AG04450 (cell line): ENCODE results near the gene PRKD1. TPM values are rescaled to one million over a fixed set of nuclear protein-coding genes. Genes with fewer than 3 reads are reported as not detected.

Experiments used
- CTCF ChIA-PET: fragments of 300-600, 350-600 bp; formaldehyde crosslinking; extraction: SDS; loops from one replicate; lab custom pipeline; 2022; ENCODE audit warnings: antibody characterized with exemption, inconsistent platforms; lab: Charles Lee
- POLR2A ChIA-PET: fragments of 350-600 bp; formaldehyde crosslinking; extraction: SDS; loops from one replicate; lab custom pipeline; 2021; ENCODE audit warnings: antibody characterized with exemption, inconsistent platforms; lab: Yijun Ruan, JAX
- DNase-seq: peaks from one replicate; pipeline ENCODE4 v3.0.0-alpha.2; 2011; ENCODE audit warnings: low read depth, low spot score
- H3K27ac ChIP-seq: one replicate; pipeline ENCODE4 v1.5.1; 2012; ENCODE audit warnings: low read depth, low read length, control low read depth
- H3K27me3 ChIP-seq: one replicate; pipeline ENCODE4 v1.6.0; 2012; ENCODE audit warnings: low read length; ENCODE audit not compliant: control insufficient read depth, insufficient read depth
- H3K4me3 ChIP-seq: 2 replicates; pipeline ENCODE4 v1.5.1; 2011; ENCODE audit warnings: mild to moderate bottlenecking, low read depth, low read length, control low read depth
- H3K9me3 ChIP-seq: 2 replicates; pipeline ENCODE4 v1.5.1; 2012; ENCODE audit warnings: low read length; ENCODE audit not compliant: control insufficient read depth, insufficient read depth
- polyA plus RNA-seq: library from polyadenylated mRNA; depleted of rRNA; stranded (reverse); fragments of >200 nt; gene quantifications from 2 replicates; pipeline ENCODE4 v1.2.3, GENCODE V29; 2011
- TF ChIP-seq, protein P1 (sequence below): IDR thresholded peaks from 2 replicates; pipeline ENCODE4 v1.5.1; 2011; ENCODE audit warnings: low read depth, low read length, control low read depth, inconsistent platforms

The PRKD1 gene
- polyA plus RNA-seq, 1 experiment = 24.5 TPM

DNA sequence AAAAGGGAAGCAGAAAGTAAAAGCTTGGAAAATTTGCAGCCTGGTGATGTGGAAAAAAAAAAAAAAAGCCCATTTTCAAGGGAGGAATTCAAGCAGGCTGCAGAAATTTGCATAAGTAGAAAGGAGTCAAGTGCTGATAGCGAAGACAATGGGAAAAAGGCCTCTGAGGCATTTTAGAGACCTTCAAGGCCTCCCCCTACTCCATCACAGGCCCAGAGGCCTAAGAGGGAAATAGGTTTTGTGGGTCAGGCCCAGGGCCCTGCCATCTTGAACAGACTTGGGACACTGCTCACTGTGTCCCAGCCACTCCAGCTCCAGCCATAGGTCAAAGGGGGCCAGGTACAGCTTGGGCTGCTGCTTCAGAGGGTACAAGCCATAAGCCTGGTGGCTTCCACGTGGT is 13.8 kb upstream of the PRKD1 start:
- TF ChIP-seq, protein P1, sequence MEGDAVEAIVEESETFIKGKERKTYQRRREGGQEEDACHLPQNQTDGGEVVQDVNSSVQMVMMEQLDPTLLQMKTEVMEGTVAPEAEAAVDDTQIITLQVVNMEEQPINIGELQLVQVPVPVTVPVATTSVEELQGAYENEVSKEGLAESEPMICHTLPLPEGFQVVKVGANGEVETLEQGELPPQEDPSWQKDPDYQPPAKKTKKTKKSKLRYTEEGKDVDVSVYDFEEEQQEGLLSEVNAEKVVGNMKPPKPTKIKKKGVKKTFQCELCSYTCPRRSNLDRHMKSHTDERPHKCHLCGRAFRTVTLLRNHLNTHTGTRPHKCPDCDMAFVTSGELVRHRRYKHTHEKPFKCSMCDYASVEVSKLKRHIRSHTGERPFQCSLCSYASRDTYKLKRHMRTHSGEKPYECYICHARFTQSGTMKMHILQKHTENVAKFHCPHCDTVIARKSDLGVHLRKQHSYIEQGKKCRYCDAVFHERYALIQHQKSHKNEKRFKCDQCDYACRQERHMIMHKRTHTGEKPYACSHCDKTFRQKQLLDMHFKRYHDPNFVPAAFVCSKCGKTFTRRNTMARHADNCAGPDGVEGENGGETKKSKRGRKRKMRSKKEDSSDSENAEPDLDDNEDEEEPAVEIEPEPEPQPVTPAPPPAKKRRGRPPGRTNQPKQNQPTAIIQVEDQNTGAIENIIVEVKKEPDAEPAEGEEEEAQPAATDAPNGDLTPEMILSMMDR = no peak
- ChIA-PET POLR2A (no interaction called here), CTCF (no interaction called here)
- H3K4me3 ChIP-seq = no peak overlapping the region
- no peaks in the 10 kb centered on the region; the same call in 1 of the 2 replicates for H3K9me3 ChIP-seq
- no peak overlapping the region for H3K27ac ChIP-seq
- H3K27me3 ChIP-seq = no peaks in the 10 kb centered on the region
- no peak for DNase-seq

DNA sequence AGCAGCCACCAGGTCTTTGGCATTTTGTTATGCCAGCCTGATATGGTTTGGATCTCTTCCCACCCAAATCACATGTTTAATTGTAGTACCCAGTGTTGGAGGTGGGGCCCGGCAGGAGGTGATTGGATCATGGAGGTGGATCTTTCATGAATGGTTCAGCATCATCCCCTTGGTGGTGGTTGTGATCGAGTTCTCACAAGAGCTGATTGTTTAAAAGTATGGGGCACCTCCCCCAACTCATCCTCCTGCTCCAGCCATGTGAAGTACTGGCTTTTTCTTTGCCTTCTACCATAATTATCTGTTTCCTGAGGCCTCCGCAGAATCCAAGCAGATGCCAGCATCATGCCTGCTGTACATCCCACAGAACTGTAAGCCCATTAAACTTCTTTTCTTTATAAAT is 12.8 kb upstream of the PRKD1 start:
- POLR2A ChIA-PET = no interaction called here
- TF ChIP-seq, protein P1 = no peak

DNA sequence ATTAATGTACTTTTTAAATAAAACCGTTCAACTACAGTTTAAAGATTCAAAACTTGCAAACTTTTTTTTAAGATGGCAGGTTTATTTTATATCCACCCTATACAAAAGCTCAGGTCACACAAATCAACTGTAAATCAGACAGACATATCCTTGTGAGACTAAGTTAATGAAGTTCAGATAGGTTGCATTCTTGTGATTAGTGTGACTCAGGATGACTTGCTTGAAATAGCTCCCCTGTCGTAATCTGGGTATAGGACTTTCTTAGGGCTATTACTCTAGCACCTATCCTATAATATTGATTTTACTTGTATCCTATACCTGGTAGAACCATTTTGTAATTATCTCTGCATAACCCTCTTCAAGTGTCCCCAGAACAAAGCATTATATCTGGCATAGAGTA is 9.5 kb upstream of the PRKD1 start:
- no peaks in the 10 kb centered on the region for H3K9me3 ChIP-seq
- H3K4me3 ChIP-seq = no peak overlapping the region
- no peak overlapping the region for H3K27ac ChIP-seq
- H3K27me3 ChIP-seq = no peaks in the 10 kb centered on the region
- DNase-seq = no peak
- TF ChIP-seq, protein P1 = no peak
- CTCF ChIA-PET = no interaction called here
- POLR2A ChIA-PET = no interaction called here

More for the DNA sequence above, 12.8 kb upstream of the PRKD1 start:
- CTCF ChIA-PET = no interaction called here
- Histone ChIP-seq H3K27ac (no peak overlapping the region), H3K9me3 (no peaks in the 10 kb centered on the region), H3K4me3 (no peak overlapping the region), H3K27me3 (no peaks in the 10 kb centered on the region)
- no peak for DNase-seq

DNA sequence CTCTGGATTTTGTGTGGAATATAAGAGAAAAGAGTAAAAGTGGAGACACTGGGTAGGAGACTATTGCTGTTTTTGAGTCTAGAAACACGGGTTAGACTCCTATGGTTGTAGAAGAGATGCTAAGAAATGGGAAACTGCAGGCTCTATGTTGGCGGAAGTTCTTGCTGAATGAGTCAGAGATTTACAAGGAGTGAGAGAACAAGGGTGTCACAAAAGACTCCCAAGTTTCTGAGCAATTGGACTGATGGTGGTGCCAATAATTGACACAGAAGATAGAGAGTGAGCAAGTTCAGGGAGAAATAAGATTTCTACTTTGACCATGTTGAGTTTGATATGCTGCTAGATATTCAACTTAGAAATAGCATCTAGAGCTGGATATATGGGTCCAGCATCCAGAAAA is 2.6 kb upstream of the PRKD1 start:
- TF ChIP-seq, protein P1 = no peak
- H3K4me3 ChIP-seq = no peak overlapping the region
- H3K27me3 ChIP-seq = no peaks in the 10 kb centered on the region
- H3K27ac ChIP-seq = no peak overlapping the region
- ChIA-PET POLR2A (no interaction called here), CTCF (interaction anchor here (1.4 kb wide), 1 partner anchor 381 kb away, joined by 6 read pairs; no protein-coding TSS in a partner anchor)
- no peaks in the 10 kb centered on the region for H3K9me3 ChIP-seq
- DNase-seq = no peak

DNA sequence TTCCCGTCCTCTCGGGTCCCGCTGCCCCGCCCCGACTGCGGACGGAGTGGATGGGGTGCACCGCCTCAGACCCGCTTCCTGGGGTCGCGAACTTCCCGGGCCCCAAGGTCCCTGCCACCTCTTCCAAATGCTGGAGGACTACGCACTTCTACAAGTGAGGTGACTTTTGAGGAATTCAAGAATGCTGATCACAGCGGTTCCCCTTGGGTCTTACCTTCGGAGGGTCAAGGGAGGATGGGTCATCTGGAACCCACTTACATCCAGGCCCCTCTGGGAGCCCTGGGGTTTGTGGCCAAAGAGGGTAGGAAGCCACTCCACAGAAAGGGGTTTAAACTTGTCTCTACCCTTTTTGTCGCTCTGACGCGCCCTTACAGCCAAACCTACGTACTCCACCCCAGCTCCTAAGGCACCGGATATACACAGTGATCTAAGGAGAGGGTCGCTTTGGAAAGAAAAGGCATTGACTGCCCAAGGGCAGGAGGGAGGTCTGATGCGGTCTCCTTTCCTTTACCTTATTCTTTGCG is 532 bp upstream of the PRKD1 start:
- H3K4me3 ChIP-seq = peak overlapping the region; percentile 88
- peak overlapping the region; percentile 21 for H3K27ac ChIP-seq
- H3K27me3 ChIP-seq = no peaks in the 10 kb centered on the region
- ChIA-PET CTCF (interaction anchor here (0.7 to 1.5 kb wide), 6 partner anchors 286 to 381 kb away, joined by 3 to 11 read pairs (median 4); no protein-coding TSS in a partner anchor), POLR2A (no interaction called here)
- H3K9me3 ChIP-seq = no peaks in the 10 kb centered on the region
- DNase-seq = no peak
- TF ChIP-seq, protein P1 = no peak
